Measurements from ENCODE around the gene NAV3.

GRCh38 chr12:78185651-78186050, 355.0 kb downstream of the NAV3 start:
- no peak for TF ChIP-seq CTCF (IDR thresholded peaks at IDR 0.05)
- no peak for TF ChIP-seq POLR2A (IDR thresholded peaks at IDR 0.05)

Data from body of pancreas (tissue), 4 donors.